Lung microvascular endothelial cell (primary cell): ENCODE results near the gene PPP2R3A. TPM values are rescaled to one million over a fixed set of nuclear protein-coding genes. Genes with fewer than 3 reads are reported as not detected.
A peak's percentile ranks its signal among the peaks of the same experiment; 100 is the strongest.

Experiments used
- DNase-seq, 2 donors: peaks; one replicate each; pipeline versions ENCODE4 v3.0.0 to v3.0.0-alpha.2; 2010; ENCODE audit warnings: low read depth in 2 of 2
- total RNA-seq: library from RNA; depleted of rRNA; stranded (reverse); fragments of >200 nt; gene quantifications from 2 replicates; pipeline ENCODE4 v1.2.1, GENCODE V29; 2014

Gene PPP2R3A
- total RNA-seq, 1 donor from 2014 or later: 3.2 TPM

GRCh38 chr3:136194409-136195257 is 229.1 kb downstream of the PPP2R3A start:
- peak; percentile 32 to 50 for DNase-seq

GRCh38 chr3:136195258-136196063 is 229.9 kb downstream of the PPP2R3A start:
- peak; percentile 45 to 62 for DNase-seq

GRCh38 chr3:136196064-136196400 is 230.5 kb downstream of the PPP2R3A start, which contains the start of gene MSL2:
MSL2 (minus strand) TSS chr3:136196335; CDS start chr3:136195113, 1,222 bp downstream.
- DNase-seq: peak; percentile 77 to 79

GRCh38 chr3:136196401-136197158 is 231.1 kb downstream of the PPP2R3A start:
- DNase-seq: peak; percentile 100

- no peak for DNase-seq
Measured at GRCh38 chr3:136197159-136197793, 231.7 kb downstream of the PPP2R3A start.

Other genes with a start within 250 kb of the PPP2R3A start
- 6.5 and 8.9 TPM in 2 replicates for gene MSL2, start 230.6 kb downstream of the PPP2R3A start, total RNA-seq